GM18520 (cell line): Measurements from ENCODE around the gene MAP7D1.
"Not testable (repeated sequence)": the region's sequence is repeated elsewhere in the genome, so short reads cannot be mapped to it uniquely, and the experiment has no call there.

Source experiments
- ATAC-seq: cut with Tn5 transposase; IDR thresholded peaks from one replicate; pipeline ENCODE4 v1.9.1; 2021; ENCODE audit not compliant: unreplicated experiment

MAP7D1 gene

DNA sequence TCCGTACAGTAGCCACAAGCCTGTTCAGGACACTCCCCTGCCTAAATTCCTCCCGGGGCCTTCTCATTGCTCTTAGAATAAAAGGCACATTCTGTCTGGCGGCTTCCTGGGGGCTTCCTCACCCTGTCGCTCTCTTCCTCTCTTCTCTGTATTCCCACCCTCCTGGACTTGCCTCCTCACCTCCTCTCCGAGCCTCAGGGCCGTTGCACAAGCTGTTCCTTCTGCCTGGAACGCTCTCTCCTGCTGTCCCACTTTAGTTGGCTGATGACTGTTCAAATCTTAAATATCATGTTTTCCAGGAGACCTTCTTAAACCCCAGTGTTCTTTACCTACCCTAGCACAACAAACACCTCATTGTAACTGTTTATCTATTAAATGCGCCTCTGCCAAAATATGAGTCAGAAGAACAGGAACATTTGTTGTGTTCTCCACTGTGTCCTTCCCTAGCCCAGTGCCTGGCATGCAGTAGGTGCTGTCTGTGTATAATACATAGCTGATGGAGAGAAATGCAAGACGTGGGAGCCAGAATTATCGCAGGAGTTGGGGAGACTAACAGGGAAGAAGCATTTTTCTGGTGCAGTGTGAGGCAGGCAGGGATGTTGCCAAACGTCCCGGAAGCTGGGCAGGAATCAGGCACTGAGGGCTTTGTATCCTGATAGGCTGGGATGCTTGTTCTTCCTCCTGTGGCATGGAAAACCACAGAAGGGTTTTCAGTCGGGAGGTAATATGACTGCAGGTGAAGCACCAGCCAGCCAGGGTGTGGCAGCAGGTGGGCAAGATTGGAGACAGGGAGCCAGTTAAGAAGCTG is 44.2 kb downstream of the MAP7D1 start:
- ATAC-seq: no peak

DNA sequence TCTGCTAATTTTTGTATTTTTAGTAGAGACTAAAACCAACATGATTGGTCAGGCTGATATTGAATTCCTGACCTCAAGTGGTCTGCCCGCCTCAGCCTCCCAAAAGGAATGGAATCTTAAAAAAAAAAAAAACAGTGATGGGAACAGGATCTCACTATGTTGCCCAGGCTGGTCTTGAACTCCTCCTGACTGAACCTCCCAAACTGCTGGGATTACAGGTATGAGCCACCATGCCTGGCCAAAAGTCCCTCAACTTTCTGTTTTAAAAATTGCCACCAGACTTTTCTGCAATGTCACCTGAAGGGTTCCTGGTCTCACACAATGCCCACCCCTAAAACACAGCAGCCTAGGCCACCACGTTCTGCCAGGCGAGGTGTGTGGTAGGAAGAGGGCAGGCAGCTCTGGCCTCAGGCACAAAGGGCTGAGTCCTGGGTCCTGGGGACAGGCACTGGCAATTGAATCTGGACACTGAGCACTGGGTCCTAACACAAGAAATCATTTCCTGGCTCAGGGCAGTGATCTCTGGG is 47.1 kb downstream of the MAP7D1 start:
- ATAC-seq: no peak

DNA sequence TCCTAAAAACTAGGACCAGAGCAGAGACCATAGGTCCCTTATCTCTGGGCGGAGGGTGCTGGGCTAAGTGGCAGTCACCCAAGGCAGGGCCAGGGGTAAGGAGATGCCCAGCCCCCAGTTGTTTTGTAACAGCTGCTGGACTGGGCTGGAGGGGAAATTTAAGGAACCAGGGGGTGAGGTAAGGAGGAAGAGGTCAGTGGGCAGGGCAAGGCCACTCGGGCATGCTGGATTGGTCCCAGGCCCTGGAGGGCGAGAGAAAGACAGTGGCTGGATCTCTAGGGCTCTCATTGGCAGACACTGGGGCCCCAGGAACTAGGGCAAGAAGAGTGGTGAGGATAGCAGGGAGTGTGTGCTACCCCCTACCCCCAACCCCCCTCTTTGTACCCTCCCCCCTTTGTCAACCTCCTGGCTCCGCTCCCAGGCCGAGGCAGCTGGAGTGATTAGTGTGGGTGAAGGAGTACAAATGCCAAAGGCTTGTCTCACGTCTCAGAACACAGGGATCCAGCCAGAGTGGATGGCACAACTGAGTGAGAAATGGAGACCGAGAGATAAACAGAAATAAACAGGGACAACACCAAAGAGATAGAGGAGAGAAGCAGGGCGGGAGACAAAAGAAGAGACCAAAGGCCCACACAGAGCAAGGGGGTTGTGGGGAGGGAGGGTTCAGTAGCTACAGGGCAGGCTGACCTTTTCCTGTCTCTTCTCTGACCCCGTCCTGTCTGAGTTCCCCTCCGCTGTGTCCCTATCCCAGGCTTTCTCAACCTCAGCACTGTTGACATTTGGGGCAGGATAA is 47.8 kb downstream of the MAP7D1 start:
- ATAC-seq: no peak

DNA sequence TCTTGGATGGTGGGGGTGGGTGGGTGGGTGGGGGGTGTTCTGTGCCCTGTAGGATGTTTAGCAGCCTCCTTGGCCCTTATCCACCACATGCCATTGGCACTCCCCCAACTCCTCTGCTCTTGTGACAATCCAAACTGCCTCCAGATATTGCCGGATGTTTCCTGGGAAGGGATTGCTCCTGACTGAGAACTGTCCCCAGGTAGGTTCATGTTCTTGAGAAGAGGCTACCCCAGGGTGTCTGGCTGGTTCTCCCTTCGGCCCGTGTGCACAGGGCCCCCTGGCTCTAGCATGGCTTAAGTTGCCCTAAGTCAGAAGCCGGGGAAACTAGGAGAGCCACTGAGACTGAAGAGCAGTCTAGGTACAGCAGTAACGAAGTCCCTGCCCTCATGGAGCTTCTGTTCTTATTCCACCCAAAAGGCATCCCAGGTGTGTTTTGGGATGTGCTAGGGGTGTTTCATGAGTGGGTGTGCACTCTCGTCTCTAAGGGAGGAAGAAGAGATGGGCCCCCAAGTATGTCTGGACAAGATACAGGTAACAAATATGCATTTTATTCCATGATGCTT is 48.5 kb downstream of the MAP7D1 start:
- ATAC-seq: no peak

DNA sequence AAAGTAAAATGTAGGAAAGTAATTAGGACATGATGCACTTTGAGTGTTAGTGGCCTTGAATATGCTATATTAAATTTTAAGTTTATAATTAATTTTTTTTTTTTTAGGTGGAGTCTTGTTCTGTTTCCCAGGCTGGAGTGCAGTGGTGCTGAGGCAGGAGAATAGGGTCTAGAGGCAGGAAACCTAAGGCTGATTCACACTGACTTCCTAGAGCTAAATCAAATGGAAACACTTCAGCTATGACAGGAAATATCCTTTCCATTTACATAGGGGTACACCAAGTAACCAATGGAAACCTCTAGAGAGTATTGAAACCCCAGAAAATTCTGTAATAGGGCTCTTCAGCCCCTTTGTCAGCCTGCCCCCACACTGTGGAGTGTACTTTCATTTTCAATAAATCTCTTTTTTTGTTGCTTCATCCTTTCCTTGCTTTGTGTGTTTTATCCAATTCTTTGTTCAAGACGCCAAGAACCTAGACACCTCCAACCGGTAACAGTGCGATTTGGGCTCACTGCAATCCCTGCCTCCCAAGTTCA is 50.4 kb downstream of the MAP7D1 start:
- ATAC-seq: no peak

DNA sequence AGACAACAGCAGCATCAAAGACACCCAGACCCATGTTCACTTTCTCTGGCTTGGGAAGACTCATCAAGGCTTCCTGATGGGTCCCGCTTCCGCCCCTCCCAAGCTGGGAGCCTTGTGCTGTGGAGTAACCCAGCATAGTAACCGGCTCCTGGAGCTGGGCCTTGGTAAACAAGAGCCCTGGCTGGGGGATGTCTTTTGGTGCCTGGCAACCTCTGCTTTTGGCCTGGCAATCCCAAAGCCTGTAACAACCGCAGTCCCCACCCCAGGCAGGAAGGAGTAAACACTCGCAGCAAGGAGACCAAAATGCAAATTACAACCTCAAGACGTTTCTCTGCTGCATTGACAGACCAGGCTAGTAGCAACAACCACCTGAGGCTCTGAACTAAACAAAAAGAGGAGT is 51.4 kb downstream of the MAP7D1 start:
- ATAC-seq: no peak

DNA sequence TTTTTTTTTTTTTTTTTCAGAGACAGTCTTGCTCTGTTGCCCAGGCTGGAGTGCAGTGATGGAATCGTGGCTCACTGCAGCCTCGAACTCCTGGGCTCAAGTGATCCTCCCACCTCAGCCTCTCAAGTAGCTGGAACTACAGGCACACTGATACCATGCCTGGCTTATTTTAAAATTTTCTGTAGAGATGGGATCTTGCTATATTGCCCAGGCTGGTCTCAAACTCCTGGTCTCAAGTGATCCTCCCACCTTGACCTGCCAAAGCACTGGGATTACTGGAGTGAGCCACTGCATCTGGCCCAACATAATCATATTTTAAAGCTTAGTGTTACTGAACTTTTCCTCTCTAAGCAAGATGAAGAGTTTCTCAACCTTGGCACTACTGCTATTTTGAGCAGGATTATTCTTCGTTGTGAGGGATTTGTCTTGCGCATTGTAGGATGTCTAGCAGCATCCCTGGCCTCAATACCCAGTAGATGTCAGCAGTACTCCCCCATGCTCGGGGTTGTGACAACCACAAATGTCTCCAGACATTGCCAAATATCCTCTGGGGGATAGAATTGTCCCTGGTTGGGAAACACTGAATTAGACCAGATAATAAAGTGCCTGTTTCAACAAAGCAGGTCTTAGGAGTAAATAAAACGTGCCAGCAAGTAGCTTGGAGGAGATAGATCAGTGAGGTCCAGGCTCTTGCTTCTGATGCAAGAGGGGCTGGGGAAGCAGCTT is 53.2 kb downstream of the MAP7D1 start:
- no peak for ATAC-seq

DNA sequence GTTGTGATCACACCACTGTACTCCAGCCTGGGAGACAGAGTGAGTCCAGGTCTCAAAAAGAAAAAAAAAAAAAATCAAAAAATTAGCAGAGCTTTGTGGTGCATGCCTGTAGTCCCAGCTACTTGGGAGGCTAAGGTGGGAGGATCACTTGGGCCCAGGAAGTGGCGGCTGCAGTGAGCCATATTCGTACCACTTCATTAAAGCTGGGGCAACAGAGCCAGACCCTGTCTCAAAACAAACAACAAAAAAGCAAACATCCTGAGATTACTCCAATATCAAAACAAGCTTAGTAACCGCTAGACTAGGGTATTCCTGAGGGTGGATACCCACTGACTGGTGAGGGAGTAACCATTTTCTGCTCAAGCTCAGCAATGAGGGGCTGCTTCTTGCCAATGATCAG is 55.3 kb downstream of the MAP7D1 start:
- ATAC-seq: no peak

DNA sequence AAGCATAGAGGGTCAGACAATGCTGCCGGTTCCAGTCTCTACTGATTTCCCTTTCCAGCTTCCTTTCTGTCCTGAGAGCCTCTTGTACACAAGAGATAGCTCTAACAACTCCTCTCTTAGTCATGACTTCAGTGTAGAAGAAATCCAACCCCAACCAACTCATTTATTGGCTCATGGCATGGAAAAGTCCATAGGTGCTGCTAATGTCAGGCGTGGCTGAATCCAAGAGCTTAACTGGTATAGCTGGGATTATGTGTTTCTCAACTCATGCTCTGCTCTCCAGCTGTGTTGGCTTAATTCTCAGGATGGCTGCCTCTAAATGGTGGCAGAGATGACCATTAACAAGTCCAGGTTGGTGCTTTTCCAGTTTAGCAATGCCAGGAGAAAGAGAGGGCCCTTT is 55.9 kb downstream of the MAP7D1 start:
- no peak for ATAC-seq

DNA sequence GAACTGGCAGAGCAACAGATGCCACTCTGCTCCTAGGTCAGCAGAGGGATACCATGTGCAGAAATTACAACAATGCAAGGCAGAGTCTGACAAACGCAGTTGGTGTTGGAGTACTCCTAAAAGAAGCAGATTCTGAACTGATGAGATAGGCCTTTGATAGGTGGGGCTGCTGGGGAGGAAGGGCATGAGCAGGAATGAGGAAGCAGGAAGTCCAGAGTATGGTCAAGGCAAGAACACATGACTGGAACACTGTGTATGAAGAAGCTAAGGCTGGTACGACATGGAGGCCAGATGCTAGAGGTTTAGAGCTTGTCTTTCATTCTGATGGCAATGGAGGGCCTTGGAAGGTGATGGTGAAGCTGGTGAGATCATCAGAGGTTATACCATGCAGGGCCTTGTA is 56.8 kb downstream of the MAP7D1 start:
- ATAC-seq: no peak

DNA sequence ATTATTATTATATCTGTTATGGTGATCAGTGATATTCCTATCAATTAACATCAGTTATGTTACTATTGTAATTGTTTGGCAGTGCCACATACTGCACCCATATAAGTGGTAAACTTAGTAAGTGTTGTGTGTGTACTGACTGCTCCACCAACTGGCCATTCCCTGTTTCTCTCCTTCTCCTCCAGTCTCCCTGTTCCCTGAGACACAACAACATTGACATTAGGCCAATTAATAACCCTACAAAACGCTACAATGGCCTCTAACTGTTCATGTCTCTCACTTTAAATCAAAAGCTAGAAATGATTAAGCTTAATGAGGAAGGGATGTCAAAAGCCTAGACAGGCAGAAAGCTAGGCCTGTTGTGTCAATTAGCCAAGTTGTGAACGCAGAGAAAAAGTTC is 61.7 kb downstream of the MAP7D1 start:
- ATAC-seq: no peak

DNA sequence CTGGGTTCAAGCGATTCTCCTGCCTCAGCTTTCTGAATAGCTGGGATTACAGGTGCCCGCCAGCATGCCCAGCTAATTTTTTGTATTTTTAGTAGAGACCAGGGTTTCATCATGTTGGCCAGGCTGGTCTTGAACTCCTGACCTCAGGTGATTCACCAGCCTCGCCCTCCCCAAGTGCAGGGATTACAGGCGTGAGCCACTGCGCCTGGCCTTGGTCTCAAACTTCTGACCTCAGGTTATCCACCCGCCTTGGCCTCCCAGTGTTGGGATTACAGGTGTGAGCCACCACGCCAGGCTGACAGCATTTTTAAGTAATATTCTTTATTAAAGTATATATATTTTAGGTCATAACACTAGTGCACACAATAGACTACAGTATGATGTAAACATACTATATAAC is 65.9 kb downstream of the MAP7D1 start:
- ATAC-seq: not testable (repeated sequence)

DNA sequence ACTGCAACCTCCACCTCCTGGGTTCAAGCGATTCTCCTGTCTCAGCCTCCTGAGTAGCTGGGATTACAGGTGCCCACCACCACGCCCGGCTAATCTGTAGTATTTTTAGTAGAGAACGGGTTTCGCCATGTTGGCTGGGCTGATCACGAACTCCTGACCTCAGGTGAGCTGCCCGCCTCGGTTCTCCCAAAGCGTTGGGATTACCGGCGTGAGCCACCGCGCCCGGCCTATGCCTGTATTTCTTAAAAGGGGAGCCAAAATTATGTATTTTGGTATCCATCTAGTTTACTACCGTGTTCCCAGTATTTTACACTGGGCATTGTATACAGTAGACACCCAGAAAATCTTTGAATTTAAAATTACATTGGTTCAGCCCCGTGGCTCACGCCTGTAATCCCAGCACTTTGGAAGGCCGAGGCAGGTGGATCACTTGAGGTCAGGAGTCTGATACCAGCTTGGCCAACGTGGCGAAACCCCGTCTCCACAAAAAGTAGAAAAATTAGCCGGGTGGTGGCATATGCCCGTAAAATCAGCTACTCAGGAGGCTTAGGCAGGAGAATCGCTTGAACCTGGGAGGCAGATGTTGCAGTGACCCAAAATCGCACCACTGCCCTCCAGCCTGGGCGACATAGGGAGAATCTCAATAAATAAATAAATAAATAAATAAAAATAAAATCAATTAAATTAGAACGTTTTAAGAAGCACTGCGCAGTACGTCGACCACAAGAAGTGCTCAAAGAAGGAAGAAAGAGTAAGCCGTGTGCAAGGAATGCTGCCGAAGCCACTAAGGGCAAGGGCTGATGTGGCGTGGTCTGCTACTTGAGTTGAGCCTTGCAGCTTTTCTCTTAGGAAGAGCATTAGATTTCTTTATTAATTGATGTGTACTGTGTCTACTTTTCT is 66.8 kb downstream of the MAP7D1 start:
- no peak for ATAC-seq

DNA sequence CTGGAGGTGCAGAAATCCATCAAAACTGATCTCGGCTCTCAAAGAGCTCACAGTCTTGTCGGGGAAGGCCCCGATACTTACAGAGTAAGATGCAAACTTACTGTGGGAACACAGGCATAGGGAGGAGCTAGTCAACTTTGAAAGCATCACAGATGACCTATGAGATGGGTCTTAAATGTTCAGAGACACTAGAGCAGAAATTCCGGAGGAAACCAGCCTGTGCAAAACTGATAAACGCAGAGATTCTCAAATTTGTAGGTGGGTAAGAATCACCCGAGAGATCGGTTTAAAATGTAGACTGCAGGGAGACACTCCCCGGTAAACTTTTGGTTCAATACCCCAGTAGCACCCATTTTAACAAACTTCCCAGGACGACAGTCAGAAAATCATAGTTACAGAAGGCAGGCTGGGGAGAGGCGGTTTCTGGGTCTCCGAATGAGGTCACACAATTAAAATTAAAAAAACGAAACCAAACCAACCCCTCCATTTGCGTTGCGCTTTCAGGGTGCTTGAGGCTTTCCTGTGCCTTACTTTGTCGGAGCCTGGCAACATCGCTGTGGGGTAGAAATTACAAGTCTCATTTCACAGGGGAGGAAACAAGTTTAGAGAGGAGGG is 67.5 kb downstream of the MAP7D1 start:
- ATAC-seq: no peak

DNA sequence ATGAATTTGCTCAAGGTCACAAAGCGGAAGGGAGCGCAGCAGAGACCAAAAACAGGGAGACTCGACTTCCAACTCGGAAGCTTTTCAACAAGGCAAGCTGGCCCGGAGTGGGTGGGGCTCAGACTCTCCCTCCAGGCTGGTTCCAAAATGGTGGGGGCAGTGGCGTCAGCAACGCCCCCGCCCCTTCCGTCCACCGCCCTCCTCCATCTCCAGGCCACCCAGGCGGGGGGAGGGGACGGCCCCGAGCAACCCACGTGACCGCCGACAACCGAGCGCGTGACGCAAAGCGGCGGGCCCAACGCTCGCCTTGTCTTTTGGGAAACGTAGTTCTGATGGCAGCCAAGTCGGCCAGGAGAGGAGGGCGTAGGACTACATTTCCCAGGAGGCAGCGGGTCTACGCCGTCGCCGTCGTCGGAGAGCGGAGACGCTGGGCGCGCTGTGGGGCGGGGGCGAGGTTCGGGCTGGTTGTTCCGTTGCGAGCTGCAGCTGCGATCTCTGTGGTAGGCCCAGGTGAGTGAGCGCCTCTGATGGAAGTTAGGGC is 68.1 kb downstream of the MAP7D1 start, which contains the start of gene THRAP3:
THRAP3 (plus strand) TSS at position 448 of the 541 bp plus-strand sequence. CDS start 58,121 bp downstream, outside the sequence.
- ATAC-seq: peak; percentile 91

DNA sequence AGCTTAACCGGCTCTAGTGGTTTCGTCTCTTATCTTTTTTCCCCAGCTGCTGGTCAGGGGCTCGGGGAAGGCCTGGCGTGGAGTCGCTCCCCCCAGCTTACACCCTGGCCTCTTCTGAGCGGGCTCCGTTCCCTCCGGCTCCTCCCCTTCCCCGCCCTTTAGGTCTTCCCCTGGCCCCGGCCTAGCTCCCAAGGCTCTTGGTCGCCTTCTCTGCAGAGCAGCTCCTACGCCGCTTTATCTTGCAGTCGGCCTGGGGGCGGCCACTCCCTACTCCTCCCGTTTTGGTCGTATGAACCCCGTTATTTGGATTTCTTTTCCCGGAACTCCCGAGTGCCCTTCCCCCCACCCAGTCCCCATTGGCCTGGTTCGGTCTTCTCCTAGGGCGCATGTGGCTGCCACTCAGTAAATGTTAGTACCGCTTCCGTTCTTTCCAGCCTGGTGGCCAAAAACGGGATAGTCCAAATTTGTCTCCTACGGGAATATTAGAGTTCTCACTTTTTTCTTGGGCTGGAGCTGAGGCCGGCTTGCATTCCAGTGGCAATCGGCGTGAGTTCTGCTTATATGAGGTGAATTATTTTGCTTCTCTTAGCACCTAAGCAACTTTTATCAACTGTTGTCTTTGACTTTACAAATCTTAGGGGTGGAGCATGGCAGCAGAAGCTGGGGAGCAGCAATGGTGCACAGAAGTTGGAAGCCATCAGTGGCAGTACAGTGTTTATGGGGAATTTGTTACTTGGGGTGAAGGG is 68.8 kb downstream of the MAP7D1 start:
- ATAC-seq: peak; percentile 16

DNA sequence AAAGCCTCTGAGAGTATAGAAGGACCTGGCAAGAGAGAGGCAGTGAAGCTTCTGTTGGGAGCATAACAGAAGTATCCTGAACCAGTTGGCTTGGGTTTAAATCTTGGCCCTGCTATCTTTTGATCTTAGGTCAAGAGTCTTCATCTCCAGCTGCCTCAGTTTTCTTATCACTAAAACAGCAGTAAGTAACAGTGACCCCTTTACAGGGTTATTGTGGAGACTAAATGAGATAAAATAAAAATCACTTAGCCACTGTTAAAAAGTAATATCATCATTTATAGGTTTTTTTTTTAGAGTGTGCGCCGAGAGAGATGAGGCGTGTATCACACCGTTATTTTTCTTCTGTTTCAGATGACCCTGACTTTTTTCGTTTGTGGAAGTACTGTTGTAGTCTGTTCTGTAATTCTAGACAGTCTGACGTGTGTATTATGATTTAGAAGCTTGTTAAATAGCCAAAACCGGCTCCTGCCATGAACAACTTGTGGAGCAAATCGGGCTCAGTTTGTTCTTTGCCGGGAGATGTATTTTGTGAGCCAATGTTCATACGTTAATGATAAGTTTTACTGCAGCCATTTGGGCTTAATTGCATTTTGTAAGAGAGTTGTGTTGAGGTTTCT is 69.4 kb downstream of the MAP7D1 start:
- ATAC-seq: no peak

DNA sequence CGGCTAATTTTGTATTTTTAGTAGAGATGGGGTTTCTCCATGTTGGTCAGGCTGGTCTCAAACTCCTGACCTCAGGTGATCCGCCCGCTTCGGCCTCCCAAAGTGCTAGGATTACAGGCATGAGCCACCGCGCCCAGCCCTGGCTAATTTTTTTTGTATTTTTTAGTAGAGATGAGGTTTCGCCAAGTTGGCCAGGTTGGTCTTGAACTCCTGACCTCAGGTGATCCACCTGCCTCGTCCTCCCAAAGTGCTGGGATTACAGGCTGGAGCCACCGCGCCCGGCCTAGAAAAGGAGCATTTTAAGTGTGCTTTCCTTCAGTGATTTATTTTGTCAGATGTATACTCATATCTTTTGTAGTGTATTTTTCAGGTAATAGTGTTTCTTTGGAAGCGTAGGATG is 74.3 kb downstream of the MAP7D1 start:
- ATAC-seq: not testable (repeated sequence)
